ENCODE data around the gene THAP8. TPM values are rescaled to one million over a fixed set of nuclear protein-coding genes. Genes with fewer than 3 reads are reported as not detected.

The THAP8 gene
- total and polyA plus RNA-seq, 4 experiments from 2014 or later, result 4.0 to 8.6 (median 6.0) TPM

- H3K4me1 ChIP-seq (ENCODE audit: insufficient read depth, low read length), result peaks cover 26% of the 10 kb centered on the region
- peaks cover 4 to 13% of the 10 kb centered on the region in 2 donors for H3K36me3 Mint-ChIP-seq
- peak overlapping the region in 3 of 7 donors; percentile 14 to 62 (median 52) for H3K27ac Mint-ChIP-seq
- H3K4me1 Mint-ChIP-seq, result peaks cover 14 to 35% (median 26%) of the 10 kb centered on the region in 4 donors
- no peaks in the 10 kb centered on the region for H3K9me3 ChIP-seq (ENCODE audit: control insufficient read depth in 1 of 2, low read length in 2 of 2)
- ChIA-PET CTCF (ENCODE audit: partially characterized antibody) (interaction anchor here (1.7 kb wide), 1 partner anchor 34 kb away, joined by 8 read pairs; no protein-coding TSS in a partner anchor), POLR2A (ENCODE audit: partially characterized antibody) (interaction anchor here (0.7 to 1.5 kb wide), 2 partner anchors 40 to 120 kb away, joined by 3 to 8 read pairs; no protein-coding TSS in a partner anchor)
- DNase-seq, result no peak
- H3K36me3 ChIP-seq (ENCODE audit: insufficient read depth, low read length), result no peaks in the 10 kb centered on the region
- no peak overlapping the region for H3K4me3 ChIP-seq (ENCODE audit: low read length in 2 of 2)
- intact Hi-C loops (cut with micrococcal nuclease), result no loop called here
- H3K4me3 Mint-ChIP-seq, result peak overlapping the region in 7 of 8 donors; percentile 13 to 29 (median 25)
- H3K27ac ChIP-seq (ENCODE audit: low read depth, low read length), result no peak overlapping the region
- H3K27me3 ChIP-seq (ENCODE audit: insufficient read depth, low read length), result no peaks in the 10 kb centered on the region
- H3K27me3 Mint-ChIP-seq, result peaks cover 0 to 2% of the 10 kb centered on the region in 2 donors
- H3K9me3 Mint-ChIP-seq, result peaks cover 0 to 2% (median 0%) of the 10 kb centered on the region in 8 donors
Observed at GRCh38 chr19:35992907-35993765, 60.9 kb downstream of the THAP8 start.

DNA sequence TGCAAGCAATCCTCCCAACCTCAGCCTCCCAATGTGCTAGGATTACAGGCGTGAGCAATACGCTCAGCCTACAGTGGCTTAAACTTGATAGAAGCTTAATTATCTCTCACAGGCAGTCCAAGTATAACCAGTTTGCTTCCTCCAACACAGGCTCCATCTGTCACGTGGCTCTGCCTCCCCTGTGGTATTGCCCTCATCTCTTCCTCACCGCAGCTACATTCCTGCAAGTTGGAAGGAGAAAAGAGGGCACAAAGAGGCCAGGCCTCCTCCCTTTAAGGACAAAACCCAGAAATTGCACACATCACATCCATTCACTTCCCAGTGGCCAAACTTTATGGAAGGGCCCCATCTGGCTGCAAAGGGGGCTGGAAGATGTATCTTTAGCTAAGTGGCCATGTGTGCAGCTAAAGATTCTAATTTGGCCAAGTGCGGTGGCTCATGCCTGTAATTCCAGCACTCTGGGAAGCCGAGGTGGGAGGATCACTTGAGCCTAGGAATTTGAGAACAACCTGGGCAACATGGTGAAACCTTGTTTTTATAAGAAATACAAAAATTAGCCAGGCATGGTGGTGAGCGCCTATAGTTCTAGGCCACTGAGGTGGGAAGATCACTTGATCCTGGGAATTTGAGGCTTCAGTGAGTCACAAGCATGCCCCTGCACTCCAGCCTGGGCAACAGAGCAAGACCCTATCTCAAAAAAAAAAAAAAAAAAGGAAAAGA, 62.2 kb downstream of the THAP8 start:
- peak overlapping the region in 1 of 7 donors; percentile 22 for H3K27ac Mint-ChIP-seq
- Histone ChIP-seq H3K36me3 (ENCODE audit: insufficient read depth, low read length) (no peaks in the 10 kb centered on the region), H3K27me3 (ENCODE audit: insufficient read depth, low read length) (no peaks in the 10 kb centered on the region), H3K4me3 (ENCODE audit: low read length in 2 of 2) (no peak overlapping the region), H3K9me3 (ENCODE audit: control insufficient read depth in 1 of 2, low read length in 2 of 2) (no peaks in the 10 kb centered on the region), H3K4me1 (ENCODE audit: insufficient read depth, low read length) (peaks cover 24% of the 10 kb centered on the region), H3K27ac (ENCODE audit: low read depth, low read length) (no peak overlapping the region)
- no peak for DNase-seq
- peak overlapping the region in 1 of 8 donors; percentile 68 for H3K4me3 Mint-ChIP-seq
- ChIA-PET POLR2A (ENCODE audit: partially characterized antibody) (interaction anchor here (0.6 kb wide), 1 partner anchor 137 kb away, joined by 3 read pairs; no protein-coding TSS in a partner anchor), CTCF (ENCODE audit: partially characterized antibody) (interaction anchor here (1.0 to 1.3 kb wide), 2 partner anchors 32 to 33 kb away, joined by 3 to 6 read pairs; no protein-coding TSS in a partner anchor)
- H3K9me3 Mint-ChIP-seq, result peaks cover 0 to 2% (median 0%) of the 10 kb centered on the region in 8 donors
- H3K4me1 Mint-ChIP-seq, result peaks cover 12 to 25% (median 21%) of the 10 kb centered on the region in 4 donors
- intact Hi-C loops (cut with micrococcal nuclease), result no loop called here
- peaks cover 0 to 7% of the 10 kb centered on the region in 2 donors for H3K36me3 Mint-ChIP-seq
- peaks cover under 1 to 2% of the 10 kb centered on the region in 2 donors for H3K27me3 Mint-ChIP-seq

DNA sequence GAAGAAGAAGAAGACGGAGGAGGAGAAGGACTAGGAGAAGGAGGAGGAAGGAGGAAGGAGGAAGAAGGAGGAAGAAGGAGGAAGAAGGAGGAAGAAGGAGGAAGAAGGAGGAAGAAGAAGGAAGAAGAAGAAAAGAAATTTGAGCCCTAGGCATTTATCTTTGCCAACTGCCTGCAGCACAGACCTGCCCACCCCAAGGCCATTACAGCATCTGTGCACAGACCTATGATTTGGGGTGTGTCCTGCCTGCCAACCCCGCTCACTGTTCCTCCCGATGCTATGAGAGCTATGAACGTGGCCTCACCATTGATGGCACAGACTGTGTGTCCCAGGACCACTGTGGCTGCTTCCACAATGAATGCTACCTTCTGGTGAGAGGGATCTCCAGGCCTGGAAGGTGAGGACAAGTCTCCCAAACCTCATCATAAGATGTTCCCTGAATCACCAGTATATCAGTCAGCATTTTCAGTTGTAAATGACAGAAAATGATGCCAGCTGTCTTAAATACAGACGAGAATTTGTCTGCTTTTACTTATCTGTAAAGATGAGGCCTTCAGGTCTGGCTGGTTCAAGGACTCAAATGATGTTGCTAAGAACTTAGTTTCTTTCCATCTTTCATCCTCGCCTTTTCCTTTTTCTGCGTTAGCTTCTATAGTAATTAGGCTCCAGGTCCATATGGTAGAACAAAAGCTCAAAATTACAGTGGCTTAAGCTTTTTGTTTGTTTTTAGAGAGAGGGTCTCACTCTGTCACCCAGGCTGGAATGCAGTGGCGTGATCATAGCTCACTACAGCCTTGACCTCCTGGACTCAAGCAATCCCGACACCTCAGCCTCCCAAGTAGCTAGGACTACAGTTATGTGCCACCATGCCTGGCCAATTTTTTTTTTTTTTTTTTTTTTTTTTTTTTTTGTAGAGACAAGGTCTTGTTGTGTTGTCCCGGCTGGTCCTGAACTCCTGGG, 63.0 kb downstream of the THAP8 start:
- Histone ChIP-seq H3K4me3 (ENCODE audit: low read length in 2 of 2) (no peak overlapping the region), H3K36me3 (ENCODE audit: insufficient read depth, low read length) (no peaks in the 10 kb centered on the region), H3K27me3 (ENCODE audit: insufficient read depth, low read length) (peaks cover 6% of the 10 kb centered on the region), H3K9me3 (ENCODE audit: control insufficient read depth in 1 of 2, low read length in 2 of 2) (no peaks in the 10 kb centered on the region), H3K4me1 (ENCODE audit: insufficient read depth, low read length) (peaks cover 18% of the 10 kb centered on the region), H3K27ac (ENCODE audit: low read depth, low read length) (no peak overlapping the region)
- H3K4me1 Mint-ChIP-seq, result peaks cover 8 to 23% (median 17%) of the 10 kb centered on the region in 4 donors
- POLR2A ChIA-PET (ENCODE audit: partially characterized antibody), result interaction anchor here (0.6 kb wide), 1 partner anchor 138 kb away, joined by 3 read pairs; no protein-coding TSS in a partner anchor
- intact Hi-C loops (cut with micrococcal nuclease), result no loop called here
- H3K4me3 Mint-ChIP-seq, result peak overlapping the region in 1 of 8 donors; percentile 76
- no peak overlapping the region for H3K27ac Mint-ChIP-seq
- CTCF ChIA-PET (ENCODE audit: partially characterized antibody), result interaction anchor here (1.0 to 1.3 kb wide), 2 partner anchors 31 to 33 kb away, joined by 3 to 6 read pairs; no protein-coding TSS in a partner anchor
- no peak for DNase-seq
- peaks cover 7 to 8% of the 10 kb centered on the region in 2 donors for H3K27me3 Mint-ChIP-seq
- H3K9me3 Mint-ChIP-seq, result peaks cover 0 to 2% (median 0%) of the 10 kb centered on the region in 8 donors
- H3K36me3 Mint-ChIP-seq, result peaks cover 0 to 3% of the 10 kb centered on the region in 2 donors

GRCh38 chr19:35990156-35990555, 63.9 kb downstream of the THAP8 start:
- H3K36me3 ChIP-seq (ENCODE audit: insufficient read depth, low read length), result no peaks in the 10 kb centered on the region
- Mint-ChIP-seq H3K4me3 (no peak overlapping the region), H3K36me3 (peaks cover 0 to 3% of the 10 kb centered on the region in 2 donors), H3K9me3 (peaks cover 0 to 2% (median 0%) of the 10 kb centered on the region in 8 donors), H3K27me3 (peaks cover 16 to 17% of the 10 kb centered on the region in 2 donors), H3K4me1 (peaks cover 5 to 17% (median 12%) of the 10 kb centered on the region in 4 donors), H3K27ac (no peak overlapping the region)
- no peak overlapping the region for H3K27ac ChIP-seq (ENCODE audit: low read depth, low read length)
- ChIA-PET CTCF (ENCODE audit: partially characterized antibody) (no interaction called here), POLR2A (ENCODE audit: partially characterized antibody) (no interaction called here)
- intact Hi-C loops (cut with micrococcal nuclease), result no loop called here
- no peak overlapping the region for H3K4me3 ChIP-seq (ENCODE audit: low read length in 2 of 2)
- no peaks in the 10 kb centered on the region for H3K9me3 ChIP-seq (ENCODE audit: control insufficient read depth in 1 of 2, low read length in 2 of 2)
- H3K27me3 ChIP-seq (ENCODE audit: insufficient read depth, low read length), result peaks cover 15% of the 10 kb centered on the region
- no peak for DNase-seq
- H3K4me1 ChIP-seq (ENCODE audit: insufficient read depth, low read length), result peaks cover 11% of the 10 kb centered on the region

DNA sequence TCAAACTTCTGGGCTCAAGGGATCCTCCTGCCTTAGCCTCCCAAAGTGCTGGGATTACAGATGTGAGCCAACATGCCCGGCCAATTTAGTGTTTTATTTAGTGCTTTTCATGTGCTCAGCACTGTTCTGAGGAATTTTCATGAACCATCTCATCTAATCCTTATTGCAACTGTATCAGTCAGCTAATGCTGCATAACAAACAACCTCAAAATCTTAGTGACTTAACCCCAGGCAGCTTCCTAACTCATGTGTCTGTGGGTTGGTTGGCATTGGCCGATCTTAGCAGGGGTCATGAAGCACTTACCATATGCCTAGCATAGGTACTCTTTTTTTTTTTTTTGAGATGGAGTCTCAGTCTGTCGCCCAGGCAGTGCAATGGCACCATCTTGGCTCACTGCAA, 65.3 kb downstream of the THAP8 start:
- Mint-ChIP-seq H3K9me3 (peaks cover 0 to 2% (median 0%) of the 10 kb centered on the region in 8 donors), H3K4me3 (no peak overlapping the region), H3K27me3 (peaks cover 24 to 27% of the 10 kb centered on the region in 2 donors), H3K36me3 (no peaks in the 10 kb centered on the region), H3K4me1 (peaks cover 2 to 7% (median 6%) of the 10 kb centered on the region in 4 donors), H3K27ac (no peak overlapping the region)
- no peaks in the 10 kb centered on the region for H3K9me3 ChIP-seq (ENCODE audit: control insufficient read depth in 1 of 2, low read length in 2 of 2)
- H3K4me1 ChIP-seq (ENCODE audit: insufficient read depth, low read length), result peaks cover 5% of the 10 kb centered on the region
- intact Hi-C loops (cut with micrococcal nuclease), result no loop called here
- ChIA-PET POLR2A (ENCODE audit: partially characterized antibody) (no interaction called here), CTCF (ENCODE audit: partially characterized antibody) (no interaction called here)
- no peaks in the 10 kb centered on the region for H3K36me3 ChIP-seq (ENCODE audit: insufficient read depth, low read length)
- DNase-seq, result no peak
- H3K27me3 ChIP-seq (ENCODE audit: insufficient read depth, low read length), result peaks cover 18% of the 10 kb centered on the region
- no peak overlapping the region for H3K27ac ChIP-seq (ENCODE audit: low read depth, low read length)
- H3K4me3 ChIP-seq (ENCODE audit: low read length in 2 of 2), result no peak overlapping the region

DNA sequence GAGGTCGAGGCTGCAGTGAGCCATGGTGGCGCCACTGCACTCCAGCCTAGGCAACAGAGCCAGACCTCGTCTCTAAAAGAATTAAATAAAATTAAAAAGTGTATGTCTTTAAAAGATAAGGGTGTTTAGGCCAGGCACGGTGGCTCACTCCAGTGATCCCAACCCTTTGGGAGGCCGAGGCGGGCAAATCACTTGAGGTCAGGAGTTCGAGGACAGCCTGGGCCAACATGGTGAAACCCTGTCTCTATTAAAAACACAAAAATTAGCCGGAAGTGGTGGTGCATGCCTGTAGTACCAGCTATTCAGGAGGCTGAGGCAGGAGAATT, 66.6 kb downstream of the THAP8 start:
- CTCF ChIA-PET (ENCODE audit: partially characterized antibody), result interaction anchor here (0.7 to 1.4 kb wide), 3 partner anchors 17 to 41 kb away, joined by 3 to 4 read pairs (median 4); no protein-coding TSS in a partner anchor
- Mint-ChIP-seq H3K36me3 (no peaks in the 10 kb centered on the region), H3K27me3 (peaks cover 26 to 32% of the 10 kb centered on the region in 2 donors), H3K9me3 (peaks cover 0 to 2% (median 0%) of the 10 kb centered on the region in 8 donors), H3K27ac (peak overlapping the region in 2 of 7 donors; percentile 27 to 73), H3K4me3 (peak overlapping the region in 5 of 8 donors; percentile 15 to 52 (median 50)), H3K4me1 (peaks cover 2 to 7% (median 6%) of the 10 kb centered on the region in 4 donors)
- Histone ChIP-seq H3K27ac (ENCODE audit: low read depth, low read length) (no peak overlapping the region), H3K36me3 (ENCODE audit: insufficient read depth, low read length) (no peaks in the 10 kb centered on the region), H3K4me1 (ENCODE audit: insufficient read depth, low read length) (peaks cover 5% of the 10 kb centered on the region), H3K27me3 (ENCODE audit: insufficient read depth, low read length) (peaks cover 18% of the 10 kb centered on the region), H3K9me3 (ENCODE audit: control insufficient read depth in 1 of 2, low read length in 2 of 2) (no peaks in the 10 kb centered on the region), H3K4me3 (ENCODE audit: low read length in 2 of 2) (no peak overlapping the region)
- intact Hi-C loops (cut with micrococcal nuclease), result no loop called here
- no peak for DNase-seq
- POLR2A ChIA-PET (ENCODE audit: partially characterized antibody), result no interaction called here

Data from CD4-positive, alpha-beta memory T cell (primary cell).